GM23338 (cell line): ENCODE results near the gene IQCE. TPM values are rescaled to one million over a fixed set of nuclear protein-coding genes. Genes with fewer than 3 reads are reported as not detected.

ENCODE experiments used
- ATAC-seq: fragments of 200-7000 bp; cut with Tn5 transposase; 3 replicates; pipeline ENCODE4 v1.9.1; 2020
- DNase-seq: peaks from one replicate; pipeline ENCODE4 v3.0.0-alpha.2; 2015; ENCODE audit warnings: low spot score
- H2AFZ ChIP-seq: fragments of 200-600 bp; sonication (generic); 2 replicates; pipeline ENCODE4 v1.8.0; 2016; ENCODE audit warnings: antibody characterized with exemption, mild to moderate bottlenecking, moderate library complexity
- H3F3A ChIP-seq: fragments of 200-600 bp; sonication (generic); replicated peaks from 2 replicates; pipeline ENCODE4 v1.8.0; 2017; ENCODE audit warnings: antibody characterized with exemption, mixed run types, low read depth
- H3K27ac ChIP-seq: fragments of 200-600 bp; sonication (generic); 2 replicates; pipeline ENCODE4 v1.6.1; 2016; ENCODE audit warnings: low read depth
- H3K27me3 ChIP-seq: fragments of 200-600 bp; sonication (generic); 2 replicates; pipeline ENCODE4 v1.8.0; 2016; ENCODE audit warnings: mild to moderate bottlenecking, mixed run types, moderate library complexity; ENCODE audit not compliant: insufficient read depth
- H3K36me3 ChIP-seq: fragments of 200-600 bp; sonication (generic); 2 replicates; pipeline ENCODE4 v1.8.0; 2016; ENCODE audit warnings: mild to moderate bottlenecking; ENCODE audit not compliant: insufficient read depth
- H3K4me1 ChIP-seq: fragments of 200-600 bp; sonication (generic); 2 replicates; pipeline ENCODE4 v1.8.0; 2016; ENCODE audit warnings: mild to moderate bottlenecking, moderate library complexity; ENCODE audit not compliant: insufficient read depth
- H3K4me2 ChIP-seq: fragments of 200-600 bp; sonication (generic); 2 replicates; pipeline ENCODE4 v1.7.1; 2017; ENCODE audit warnings: mixed run types
- H3K4me3 ChIP-seq: fragments of 200-600 bp; sonication (generic); 2 replicates; pipeline ENCODE4 v1.6.1; 2016; ENCODE audit warnings: mixed run types
- H3K79me2 ChIP-seq: fragments of 200-600 bp; sonication (generic); replicated peaks from 2 replicates; pipeline ENCODE4 v1.8.0; 2017; ENCODE audit warnings: mild to moderate bottlenecking; ENCODE audit not compliant: insufficient read depth
- H3K9me2 ChIP-seq: fragments of 200-600 bp; sonication (generic); 2 replicates; pipeline ENCODE4 v1.8.0; 2017; ENCODE audit not compliant: insufficient read depth
- H4K20me1 ChIP-seq: fragments of 200-600 bp; sonication (generic); replicated peaks from 2 replicates; pipeline ENCODE4 v1.8.0; 2017; ENCODE audit warnings: mild to moderate bottlenecking; ENCODE audit not compliant: insufficient read depth
- H3K27ac Mint-ChIP-seq: 2 replicates; pipeline ENCODE4 v1.8.0; 2020; ENCODE audit warnings: inconsistent platforms, mild to moderate bottlenecking, moderate library complexity, mixed read lengths
- H3K27me3 Mint-ChIP-seq: 3 replicates; pipeline ENCODE4 v1.8.0; 2022; ENCODE audit warnings: low read depth, mild to moderate bottlenecking, moderate library complexity, mixed read lengths, inconsistent platforms; ENCODE audit not compliant: insufficient read depth, poor library complexity
- H3K36me3 Mint-ChIP-seq: 3 replicates; pipeline ENCODE4 v1.8.0; 2021; ENCODE audit warnings: low read depth, mild to moderate bottlenecking, inconsistent platforms, moderate library complexity, mixed read lengths
- H3K4me1 Mint-ChIP-seq: 3 replicates; pipeline ENCODE4 v1.8.0; 2020; ENCODE audit warnings: mild to moderate bottlenecking, inconsistent platforms, mixed read lengths
- H3K4me3 Mint-ChIP-seq: 3 replicates; pipeline ENCODE4 v1.8.0; 2021; ENCODE audit warnings: moderate library complexity, mild to moderate bottlenecking, inconsistent platforms, mixed read lengths
- H3K9me3 Mint-ChIP-seq: 3 replicates; pipeline ENCODE4 v1.8.0; 2020; ENCODE audit warnings: moderate library complexity, mild to moderate bottlenecking, inconsistent platforms, mixed read lengths
- JUNB ChIP-seq: IDR thresholded peaks from one replicate; pipeline ENCODE4 v1.6.1; 2016; ENCODE audit warnings: antibody characterized with exemption; ENCODE audit not compliant: unreplicated experiment
- POLR2AphosphoS5 ChIP-seq: IDR thresholded peaks from 2 replicates; pipeline ENCODE4 v1.6.1; 2016; ENCODE audit warnings: antibody characterized with exemption, low read depth
- REST ChIP-seq: IDR thresholded peaks from one replicate; pipeline ENCODE4 v1.6.1; 2018; ENCODE audit warnings: antibody characterized with exemption; ENCODE audit not compliant: unreplicated experiment
- STAT1 ChIP-seq: IDR thresholded peaks from one replicate; pipeline ENCODE4 v1.6.1; 2016; ENCODE audit warnings: antibody characterized with exemption; ENCODE audit not compliant: unreplicated experiment
- ZNF331 ChIP-seq: fragments of 250-450 bp; sonication (Bioruptor Pico); IDR thresholded peaks from 2 replicates; pipeline ENCODE4 v1.5.0; 2020; ENCODE audit warnings: low read depth, mild to moderate bottlenecking, moderate library complexity
- polyA plus RNA-seq: library from polyadenylated mRNA; unstranded; fragments of >200 nt; fragmentation: Nextera tagmentation; extraction: Ambion mirVana; gene quantifications from 2 replicates; pipeline ENCODE4 v1.2.1, GENCODE V29; 2016
- total RNA-seq: library from RNA; depleted of rRNA; stranded (reverse); fragments of >200 nt; shearing (Covaris generic); gene quantifications from 2 replicates; pipeline ENCODE4 v1.2.3, GENCODE V29; 2014
- TF ChIP-seq, protein P1 (sequence below), 2 experiments: fragments of 200-600 bp in 1 of 2; sonication (generic) in 1 of 2; conservative IDR thresholded peaks; 2 replicates each; pipeline versions ENCODE4 v1.5.1 to v1.6.1; 2016 to 2017; ENCODE audit warnings: antibody characterized with exemption in 2 of 2, low read depth in 2 of 2, mild to moderate bottlenecking in 2 of 2, moderate library complexity in 1 of 2
- TF ChIP-seq, protein P2 (sequence below): IDR thresholded peaks from 2 replicates; pipeline ENCODE4 v1.6.1; 2016; ENCODE audit warnings: antibody characterized with exemption

The IQCE gene
- total and polyA plus RNA-seq, 2 experiments from 2014 or later: 5.0 to 7.7 TPM

DNA sequence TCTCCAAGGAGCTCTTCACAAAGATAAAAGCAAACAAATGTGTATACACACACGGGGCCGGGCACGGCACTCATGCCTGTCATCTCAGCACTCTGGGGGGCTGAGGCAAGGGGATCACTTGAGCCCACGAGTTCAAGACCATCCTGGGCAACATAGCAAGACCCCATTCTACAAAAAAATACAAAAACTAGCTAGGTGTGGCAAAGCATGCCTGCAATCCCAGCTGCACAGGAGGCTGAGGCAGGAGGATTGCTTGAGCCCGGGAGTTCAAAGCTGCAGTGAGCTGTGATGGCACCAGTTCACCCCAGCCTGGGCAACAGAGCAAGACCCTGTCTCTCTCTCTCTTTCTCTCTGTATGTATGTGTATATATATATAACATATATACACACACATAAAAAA lies 95.3 kb downstream of the IQCE start (continued):
- TF ChIP-seq, protein P1, sequence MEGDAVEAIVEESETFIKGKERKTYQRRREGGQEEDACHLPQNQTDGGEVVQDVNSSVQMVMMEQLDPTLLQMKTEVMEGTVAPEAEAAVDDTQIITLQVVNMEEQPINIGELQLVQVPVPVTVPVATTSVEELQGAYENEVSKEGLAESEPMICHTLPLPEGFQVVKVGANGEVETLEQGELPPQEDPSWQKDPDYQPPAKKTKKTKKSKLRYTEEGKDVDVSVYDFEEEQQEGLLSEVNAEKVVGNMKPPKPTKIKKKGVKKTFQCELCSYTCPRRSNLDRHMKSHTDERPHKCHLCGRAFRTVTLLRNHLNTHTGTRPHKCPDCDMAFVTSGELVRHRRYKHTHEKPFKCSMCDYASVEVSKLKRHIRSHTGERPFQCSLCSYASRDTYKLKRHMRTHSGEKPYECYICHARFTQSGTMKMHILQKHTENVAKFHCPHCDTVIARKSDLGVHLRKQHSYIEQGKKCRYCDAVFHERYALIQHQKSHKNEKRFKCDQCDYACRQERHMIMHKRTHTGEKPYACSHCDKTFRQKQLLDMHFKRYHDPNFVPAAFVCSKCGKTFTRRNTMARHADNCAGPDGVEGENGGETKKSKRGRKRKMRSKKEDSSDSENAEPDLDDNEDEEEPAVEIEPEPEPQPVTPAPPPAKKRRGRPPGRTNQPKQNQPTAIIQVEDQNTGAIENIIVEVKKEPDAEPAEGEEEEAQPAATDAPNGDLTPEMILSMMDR (conservative IDR thresholded peaks at IDR 0.05; ENCODE audit: low read depth in 2 of 2): no peak
- TF ChIP-seq STAT1: no peak
- TF ChIP-seq JUNB: no peak
- TF ChIP-seq ZNF331: no peak

- Histone ChIP-seq H3K79me2 (no peaks in the 10 kb centered on the region), H3F3A (0 out of 2 replicates have a peak, but pooled peaks cover 4% of the 10 kb centered on the region), H3K36me3 (peaks cover 6% of the 10 kb centered on the region; the same call in 1 of the 2 replicates), H3K4me2 (no peak overlapping the region), H3K4me1 (no peaks in the 10 kb centered on the region), H3K9me2 (no peaks in the 10 kb centered on the region), H3K27ac (no peak overlapping the region), H3K27me3 (no peaks in the 10 kb centered on the region), H4K20me1 (no peaks in the 10 kb centered on the region; the same call in 1 of the 2 replicates), H3K4me3 (no peak overlapping the region), H2AFZ (no peak overlapping the region)
- Mint-ChIP-seq H3K4me1 (no peaks in the 10 kb centered on the region; the same call in 2 of the 3 replicates), H3K36me3 (peaks cover 32% of the 10 kb centered on the region), H3K27ac (no peak overlapping the region), H3K9me3 (no peaks in the 10 kb centered on the region), H3K4me3 (no peak overlapping the region), H3K27me3 (peaks cover 9% of the 10 kb centered on the region)
- TF ChIP-seq, protein P2, sequence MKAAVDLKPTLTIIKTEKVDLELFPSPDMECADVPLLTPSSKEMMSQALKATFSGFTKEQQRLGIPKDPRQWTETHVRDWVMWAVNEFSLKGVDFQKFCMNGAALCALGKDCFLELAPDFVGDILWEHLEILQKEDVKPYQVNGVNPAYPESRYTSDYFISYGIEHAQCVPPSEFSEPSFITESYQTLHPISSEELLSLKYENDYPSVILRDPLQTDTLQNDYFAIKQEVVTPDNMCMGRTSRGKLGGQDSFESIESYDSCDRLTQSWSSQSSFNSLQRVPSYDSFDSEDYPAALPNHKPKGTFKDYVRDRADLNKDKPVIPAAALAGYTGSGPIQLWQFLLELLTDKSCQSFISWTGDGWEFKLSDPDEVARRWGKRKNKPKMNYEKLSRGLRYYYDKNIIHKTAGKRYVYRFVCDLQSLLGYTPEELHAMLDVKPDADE: no peak
- TF ChIP-seq REST (no peak), POLR2AphosphoS5 (no peak)
- DNase-seq (no peak), ATAC-seq (no peak)
These were observed 97.3 kb downstream of the IQCE start for GRCh38 chr7:2655870-2656614.
